Measurements from ENCODE around the gene TRIM62. TPM values are rescaled to one million over a fixed set of nuclear protein-coding genes. Genes with fewer than 3 reads are reported as not detected.

TRIM62 gene
- polyA plus RNA-seq, 1 experiment, result 4.5 TPM

DNA sequence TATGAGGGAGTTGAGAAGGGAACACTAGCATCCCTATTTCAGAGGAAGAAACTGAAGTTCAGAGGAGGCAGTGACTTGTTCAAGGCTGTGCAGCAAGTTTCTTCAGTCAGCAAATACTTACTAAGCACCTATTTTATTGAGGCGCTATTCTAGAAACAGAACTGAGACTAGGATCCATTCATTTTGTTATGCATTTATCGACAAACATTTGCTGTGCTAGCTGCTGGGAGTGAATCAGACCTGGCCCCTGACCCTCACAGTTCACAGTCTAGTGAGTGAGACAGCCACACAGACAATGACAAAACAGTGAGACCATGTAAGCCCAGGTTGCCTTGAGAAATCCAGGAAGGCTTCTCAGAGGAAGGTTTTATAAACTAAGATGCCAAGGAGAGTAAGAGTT, 28.2 kb downstream of the TRIM62 start:
- H3K27me3 ChIP-seq (ENCODE audit: control insufficient read depth, insufficient read depth, low read length), result no peaks in the 10 kb centered on the region
- ChIA-PET POLR2A (interaction anchor here (1.4 kb wide), 1 partner anchor 28 kb away, joined by 6 read pairs; the partner anchor contains the start of gene TRIM62), CTCF (no interaction called here)
- H3K4me3 ChIP-seq (ENCODE audit: low read depth, low read length), result no peak overlapping the region
- H3K27ac ChIP-seq (ENCODE audit: low read depth, low read length), result no peak overlapping the region
- TF ChIP-seq, protein P1, sequence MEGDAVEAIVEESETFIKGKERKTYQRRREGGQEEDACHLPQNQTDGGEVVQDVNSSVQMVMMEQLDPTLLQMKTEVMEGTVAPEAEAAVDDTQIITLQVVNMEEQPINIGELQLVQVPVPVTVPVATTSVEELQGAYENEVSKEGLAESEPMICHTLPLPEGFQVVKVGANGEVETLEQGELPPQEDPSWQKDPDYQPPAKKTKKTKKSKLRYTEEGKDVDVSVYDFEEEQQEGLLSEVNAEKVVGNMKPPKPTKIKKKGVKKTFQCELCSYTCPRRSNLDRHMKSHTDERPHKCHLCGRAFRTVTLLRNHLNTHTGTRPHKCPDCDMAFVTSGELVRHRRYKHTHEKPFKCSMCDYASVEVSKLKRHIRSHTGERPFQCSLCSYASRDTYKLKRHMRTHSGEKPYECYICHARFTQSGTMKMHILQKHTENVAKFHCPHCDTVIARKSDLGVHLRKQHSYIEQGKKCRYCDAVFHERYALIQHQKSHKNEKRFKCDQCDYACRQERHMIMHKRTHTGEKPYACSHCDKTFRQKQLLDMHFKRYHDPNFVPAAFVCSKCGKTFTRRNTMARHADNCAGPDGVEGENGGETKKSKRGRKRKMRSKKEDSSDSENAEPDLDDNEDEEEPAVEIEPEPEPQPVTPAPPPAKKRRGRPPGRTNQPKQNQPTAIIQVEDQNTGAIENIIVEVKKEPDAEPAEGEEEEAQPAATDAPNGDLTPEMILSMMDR (IDR thresholded peaks at IDR 0.05; ENCODE audit: low read depth, low read length), result no peak
- DNase-seq (ENCODE audit: low read depth, low spot score), result no peak
- H3K9me3 ChIP-seq (ENCODE audit: control insufficient read depth, insufficient read depth, low read length), result no peaks in the 10 kb centered on the region

DNA sequence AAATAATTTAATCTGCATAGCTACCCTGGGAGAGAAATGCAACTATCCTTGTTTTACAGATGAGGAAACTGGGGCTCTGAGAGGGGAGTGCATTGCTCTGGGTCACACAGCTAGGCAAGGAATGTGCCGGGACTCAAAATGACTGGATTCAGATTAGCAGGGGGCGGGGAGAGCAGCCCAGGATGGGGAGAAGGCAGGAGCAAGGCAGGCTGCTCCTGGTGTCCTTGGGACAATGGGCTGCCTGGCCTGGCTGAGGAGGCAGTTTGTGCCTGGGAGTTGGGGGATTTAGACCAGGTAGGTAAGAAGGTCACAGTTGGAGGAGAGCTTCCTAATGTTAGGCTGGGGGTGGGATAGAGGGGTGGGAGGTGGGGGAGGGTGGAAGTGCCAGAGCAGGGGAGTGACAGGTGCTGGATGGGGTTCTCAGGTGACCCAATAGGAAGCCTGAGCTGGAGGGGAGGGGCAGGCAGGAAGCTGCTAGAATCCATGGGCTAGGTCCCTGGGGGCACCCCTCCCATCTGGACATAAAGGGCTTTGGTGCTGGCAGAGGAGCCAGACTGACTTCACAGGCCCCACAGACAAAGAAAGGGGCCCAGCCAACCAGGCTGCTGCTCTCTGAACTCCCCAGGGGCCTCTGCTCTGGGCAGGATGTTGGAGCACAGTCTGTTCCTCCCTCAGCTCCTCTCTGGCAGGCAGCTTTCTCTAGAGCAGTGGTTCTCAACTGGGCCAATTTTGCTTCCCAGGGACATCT, 29.0 kb downstream of the TRIM62 start:
- no peak for DNase-seq (ENCODE audit: low read depth, low spot score)
- ChIA-PET CTCF (interaction anchor here (0.6 to 1.4 kb wide), 2 partner anchors 26 to 37 kb away, joined by 3 to 6 read pairs; no protein-coding TSS in a partner anchor), POLR2A (interaction anchor here (0.6 to 1.4 kb wide), 4 partner anchors 12 to 178 kb away, joined by 3 to 8 read pairs (median 6); partner anchors contain the start of gene TRIM62)
- Histone ChIP-seq H3K27ac (ENCODE audit: low read depth, low read length) (no peak overlapping the region), H3K9me3 (ENCODE audit: control insufficient read depth, insufficient read depth, low read length) (no peaks in the 10 kb centered on the region), H3K4me3 (ENCODE audit: low read depth, low read length) (no peak overlapping the region), H3K27me3 (ENCODE audit: control insufficient read depth, insufficient read depth, low read length) (no peaks in the 10 kb centered on the region)
- TF ChIP-seq, protein P1 (IDR thresholded peaks at IDR 0.05; ENCODE audit: low read depth, low read length), result no peak

DNA sequence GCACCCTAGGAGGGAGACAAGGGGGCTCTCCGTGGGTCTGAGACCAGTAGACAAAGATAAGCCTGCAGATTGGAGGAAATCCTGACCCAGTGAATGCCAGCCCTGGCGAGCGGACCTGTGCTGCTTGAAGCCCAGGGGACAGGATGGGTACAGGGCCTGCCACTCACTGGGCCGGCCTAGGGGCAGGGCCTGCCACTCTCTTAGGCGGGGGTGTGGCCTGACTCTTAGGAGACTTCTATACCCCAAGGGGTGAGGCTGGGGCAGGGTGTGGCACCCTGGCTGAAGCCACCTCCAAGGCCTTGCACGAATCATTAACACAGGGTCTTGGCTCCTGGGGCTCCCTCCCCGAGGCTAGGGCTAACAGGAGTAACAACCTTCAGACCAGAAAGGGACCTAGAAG, 30.7 kb downstream of the TRIM62 start:
- DNase-seq (ENCODE audit: low read depth, low spot score), result no peak
- Histone ChIP-seq H3K27me3 (ENCODE audit: control insufficient read depth, insufficient read depth, low read length) (no peaks in the 10 kb centered on the region), H3K9me3 (ENCODE audit: control insufficient read depth, insufficient read depth, low read length) (no peaks in the 10 kb centered on the region; the same call in 1 of the 2 replicates), H3K27ac (ENCODE audit: low read depth, low read length) (no peak overlapping the region), H3K4me3 (ENCODE audit: low read depth, low read length) (no peak overlapping the region)
- TF ChIP-seq, protein P1 (IDR thresholded peaks at IDR 0.05; ENCODE audit: low read depth, low read length), result no peak
- ChIA-PET CTCF (interaction anchor here (1.2 to 2.0 kb wide), 2 partner anchors 10 to 65 kb away, joined by 3 to 7 read pairs; no protein-coding TSS in a partner anchor), POLR2A (no interaction called here)

DNA sequence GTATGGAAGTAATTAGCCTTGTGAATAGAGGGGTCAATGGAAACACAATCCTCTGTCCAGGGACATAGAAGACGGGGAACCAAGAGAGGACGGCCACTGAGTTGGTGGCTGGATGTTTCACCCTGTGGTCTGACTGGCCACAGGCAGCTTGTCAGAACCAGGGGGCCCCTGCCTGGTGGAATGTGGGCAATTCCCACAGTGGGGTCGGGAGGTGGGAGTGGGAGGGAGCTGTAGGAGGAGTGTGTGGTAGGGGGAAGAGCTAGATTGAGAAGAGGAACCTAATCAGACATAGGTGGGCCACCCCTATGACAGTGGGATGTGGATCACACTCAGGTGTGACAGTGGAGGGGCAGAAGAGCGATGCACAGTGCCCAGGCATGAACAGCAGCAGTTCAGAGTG, 31.3 kb downstream of the TRIM62 start:
- no peak overlapping the region for H3K27ac ChIP-seq (ENCODE audit: low read depth, low read length)
- no peaks in the 10 kb centered on the region for H3K27me3 ChIP-seq (ENCODE audit: control insufficient read depth, insufficient read depth, low read length)
- DNase-seq (ENCODE audit: low read depth, low spot score), result no peak
- H3K9me3 ChIP-seq (ENCODE audit: control insufficient read depth, insufficient read depth, low read length), result no peaks in the 10 kb centered on the region; the same call in 1 of the 2 replicates
- TF ChIP-seq, protein P1 (IDR thresholded peaks at IDR 0.05; ENCODE audit: low read depth, low read length), result no peak
- ChIA-PET CTCF (interaction anchor here (2.0 kb wide), 1 partner anchor 64 kb away, joined by 7 read pairs; no protein-coding TSS in a partner anchor), POLR2A (no interaction called here)
- no peak overlapping the region for H3K4me3 ChIP-seq (ENCODE audit: low read depth, low read length)
